ENCODE measurements around the gene LRRC63. TPM values are rescaled to one million over a fixed set of nuclear protein-coding genes. Genes with fewer than 3 reads are reported as not detected.

The LRRC63 gene
- total RNA-seq, 2 donors from 2014 or later = 0.15 TPM; not detected in 1

Other genes starting within 250 kb of the LRRC63 start
- 10 to 100 TPM; 31.7 to 32.3 TPM for gene ZC3H13, start 159.2 kb upstream of the LRRC63 start, total RNA-seq
- not detected for gene CPB2, start 106.9 kb upstream of the LRRC63 start, total RNA-seq
- gene LCP1, start 29.8 kb upstream of the LRRC63 start, total RNA-seq = 10 to 100 TPM; 31.4 to 62.1 TPM
- 1 to 10 TPM in 1 of 2 donors, under 1 TPM in 1; 0.97 to 1.6 TPM for gene RUBCNL, start 175.3 kb downstream of the LRRC63 start, total RNA-seq